Thoracic aorta (tissue), 2 donors: ENCODE data around the gene POLA1. TPM values are rescaled to one million over a fixed set of nuclear protein-coding genes. Genes with fewer than 3 reads are reported as not detected.

Experiments used
- ATAC-seq: fragments of 150-250 bp; one replicate; pipeline ENCODE4 v1.8.0; 2017; ENCODE audit warnings: low read depth; ENCODE audit not compliant: insufficient number of reproducible peaks, low FRiP score
- DNase-seq: peaks from one replicate; pipeline ENCODE4 v3.0.0-alpha.2; 2020; ENCODE audit warnings: low spot score
- H3K27ac ChIP-seq, 2 donors: fragments of 200-600 bp; sonication (generic); 1 replicate in 1 of 2; 2 replicates in 1 of 2; pipeline ENCODE4 v1.5.1; 2016; ENCODE audit warnings: mild to moderate bottlenecking in 2 of 2, moderate library complexity in 2 of 2
- H3K27me3 ChIP-seq: fragments of 200-600 bp; sonication (generic); replicated peaks from 2 replicates; pipeline ENCODE4 v1.6.0; 2016; ENCODE audit warnings: mild to moderate bottlenecking; ENCODE audit not compliant: insufficient read depth
- H3K36me3 ChIP-seq: fragments of 200-600 bp; sonication (generic); one replicate; pipeline ENCODE4 v1.5.1; 2016
- H3K4me1 ChIP-seq, 2 donors: fragments of 200-600 bp; sonication (generic); 1 replicate in 1 of 2; 2 replicates in 1 of 2; pipeline versions ENCODE4 v1.5.1 to v1.6.0; 2016; ENCODE audit warnings: low read depth in 2 of 2, mild to moderate bottlenecking in 1 of 2; ENCODE audit not compliant: control insufficient read depth in 1 of 2
- H3K4me3 ChIP-seq: fragments of 200-600 bp; sonication (generic); 2 replicates; pipeline ENCODE4 v1.5.1; 2016; ENCODE audit warnings: mild to moderate bottlenecking
- H3K9me3 ChIP-seq: fragments of 200-600 bp; sonication (generic); 2 replicates; pipeline ENCODE4 v1.5.1; 2016
- total RNA-seq, 2 donors: library from RNA; depleted of rRNA; stranded (reverse); fragments of >200 nt; gene quantifications; one replicate each; pipeline versions ENCODE4 v1.1.0 to v1.2.3, GENCODE V29; 2016
- TF ChIP-seq, protein P1 (sequence below): fragments of 200-600 bp; sonication (generic); IDR thresholded peaks from one replicate; pipeline ENCODE4 v1.5.1; 2019; ENCODE audit warnings: antibody characterized with exemption

POLA1 gene
- total RNA-seq, 2 donors from 2014 or later: 11.6 to 20.6 TPM

DNA sequence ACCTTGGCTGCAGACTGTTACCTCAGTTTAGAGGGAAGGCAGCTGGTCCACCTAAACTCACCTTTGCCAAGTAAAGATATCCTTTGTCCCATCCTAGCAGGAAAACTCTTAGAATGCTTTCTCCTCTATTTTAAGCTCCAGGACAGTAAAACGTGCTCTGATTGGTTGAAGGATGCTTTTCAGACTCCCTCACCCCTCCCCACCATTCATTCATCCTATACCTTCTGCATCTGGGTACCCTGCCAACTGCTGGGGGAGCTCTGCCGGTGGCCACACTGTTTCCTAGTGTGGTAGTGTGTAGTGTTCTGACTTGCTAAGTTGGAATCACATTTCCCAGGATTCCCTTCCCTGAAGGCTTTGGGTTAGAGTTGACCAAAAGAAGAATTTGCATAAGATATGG is 20.3 kb upstream of the POLA1 start:
- Histone ChIP-seq H3K27ac (no peak overlapping the region), H3K4me1 (no peaks in the 10 kb centered on the region), H3K9me3 (no peaks in the 10 kb centered on the region), H3K4me3 (no peak overlapping the region), H3K27me3 (no peaks in the 10 kb centered on the region), H3K36me3 (no peaks in the 10 kb centered on the region)
- TF ChIP-seq, protein P1, sequence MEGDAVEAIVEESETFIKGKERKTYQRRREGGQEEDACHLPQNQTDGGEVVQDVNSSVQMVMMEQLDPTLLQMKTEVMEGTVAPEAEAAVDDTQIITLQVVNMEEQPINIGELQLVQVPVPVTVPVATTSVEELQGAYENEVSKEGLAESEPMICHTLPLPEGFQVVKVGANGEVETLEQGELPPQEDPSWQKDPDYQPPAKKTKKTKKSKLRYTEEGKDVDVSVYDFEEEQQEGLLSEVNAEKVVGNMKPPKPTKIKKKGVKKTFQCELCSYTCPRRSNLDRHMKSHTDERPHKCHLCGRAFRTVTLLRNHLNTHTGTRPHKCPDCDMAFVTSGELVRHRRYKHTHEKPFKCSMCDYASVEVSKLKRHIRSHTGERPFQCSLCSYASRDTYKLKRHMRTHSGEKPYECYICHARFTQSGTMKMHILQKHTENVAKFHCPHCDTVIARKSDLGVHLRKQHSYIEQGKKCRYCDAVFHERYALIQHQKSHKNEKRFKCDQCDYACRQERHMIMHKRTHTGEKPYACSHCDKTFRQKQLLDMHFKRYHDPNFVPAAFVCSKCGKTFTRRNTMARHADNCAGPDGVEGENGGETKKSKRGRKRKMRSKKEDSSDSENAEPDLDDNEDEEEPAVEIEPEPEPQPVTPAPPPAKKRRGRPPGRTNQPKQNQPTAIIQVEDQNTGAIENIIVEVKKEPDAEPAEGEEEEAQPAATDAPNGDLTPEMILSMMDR: no peak
- ATAC-seq (no peak), DNase-seq (no peak)

DNA sequence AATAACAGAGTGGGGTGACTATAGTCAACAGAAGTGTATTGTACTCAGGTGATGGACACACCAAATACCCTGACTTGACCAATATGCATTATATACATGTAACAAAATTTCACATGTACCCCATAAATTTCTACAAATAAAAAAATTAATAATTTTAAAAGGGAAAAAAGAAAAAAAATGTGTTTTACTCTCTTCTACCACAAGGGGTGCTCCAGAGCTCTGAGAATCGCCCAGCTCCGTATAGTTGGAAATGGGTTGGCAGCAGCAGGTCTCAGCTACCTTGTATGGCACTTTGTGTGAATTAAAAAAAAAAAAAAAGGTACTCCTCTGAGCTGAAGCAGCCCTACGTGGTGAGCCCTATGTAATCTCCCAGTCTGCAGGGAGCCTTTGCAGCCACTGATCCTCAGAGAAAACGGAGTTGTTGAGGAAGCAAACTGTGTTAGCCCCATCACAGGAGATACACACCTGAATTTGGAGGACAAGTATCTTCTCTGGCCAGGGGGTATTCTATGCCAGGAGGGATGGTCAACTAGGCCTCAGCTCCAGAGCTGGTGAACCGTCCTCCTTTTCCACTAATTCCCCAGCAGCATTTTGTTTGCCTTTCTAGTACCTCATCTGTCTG is 17.2 kb upstream of the POLA1 start:
- H3K27ac ChIP-seq: no peak overlapping the region
- H3K4me1 ChIP-seq: no peaks in the 10 kb centered on the region
- no peaks in the 10 kb centered on the region for H3K27me3 ChIP-seq
- TF ChIP-seq, protein P1: peak; percentile 43
- no peak overlapping the region for H3K4me3 ChIP-seq
- no peak for ATAC-seq
- H3K36me3 ChIP-seq: no peaks in the 10 kb centered on the region
- H3K9me3 ChIP-seq: no peaks in the 10 kb centered on the region
- no peak for DNase-seq

DNA sequence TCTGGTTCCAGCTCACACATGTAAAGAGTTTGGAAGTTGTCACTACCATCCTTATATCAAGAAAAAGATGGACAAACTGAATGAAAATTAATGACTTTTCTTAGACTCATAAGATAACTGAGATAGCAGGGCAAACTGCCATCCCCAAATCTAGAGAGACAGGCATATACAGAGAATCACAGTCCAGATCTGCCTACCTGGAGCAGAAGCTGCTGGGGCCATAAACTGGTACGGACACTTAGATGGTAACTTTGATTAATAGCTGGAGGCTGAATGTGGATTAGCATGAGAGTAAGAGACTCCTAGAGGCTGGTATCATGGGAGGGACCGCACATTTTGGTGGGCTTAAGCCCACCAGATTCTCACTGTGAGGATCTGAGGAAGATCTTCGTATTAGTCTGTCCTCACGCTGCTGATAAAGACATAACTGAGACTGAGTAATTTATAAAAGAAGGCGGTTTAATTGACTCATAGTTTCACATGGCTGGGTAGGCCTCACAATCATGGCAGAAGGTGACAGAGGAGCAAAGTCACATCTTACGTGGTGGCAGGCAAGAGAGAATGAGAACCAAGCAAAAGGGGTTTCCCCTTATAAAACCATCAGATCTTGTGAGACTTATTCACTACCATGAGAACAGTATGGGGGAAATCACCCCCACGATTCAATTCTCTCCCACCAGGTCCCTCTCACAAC is 10.8 kb upstream of the POLA1 start:
- no peaks in the 10 kb centered on the region for H3K4me1 ChIP-seq
- ATAC-seq: no peak
- DNase-seq: no peak
- TF ChIP-seq, protein P1: no peak
- H3K9me3 ChIP-seq: no peaks in the 10 kb centered on the region
- no peak overlapping the region for H3K4me3 ChIP-seq
- H3K27ac ChIP-seq: no peak overlapping the region
- no peaks in the 10 kb centered on the region for H3K27me3 ChIP-seq
- H3K36me3 ChIP-seq: no peaks in the 10 kb centered on the region

DNA sequence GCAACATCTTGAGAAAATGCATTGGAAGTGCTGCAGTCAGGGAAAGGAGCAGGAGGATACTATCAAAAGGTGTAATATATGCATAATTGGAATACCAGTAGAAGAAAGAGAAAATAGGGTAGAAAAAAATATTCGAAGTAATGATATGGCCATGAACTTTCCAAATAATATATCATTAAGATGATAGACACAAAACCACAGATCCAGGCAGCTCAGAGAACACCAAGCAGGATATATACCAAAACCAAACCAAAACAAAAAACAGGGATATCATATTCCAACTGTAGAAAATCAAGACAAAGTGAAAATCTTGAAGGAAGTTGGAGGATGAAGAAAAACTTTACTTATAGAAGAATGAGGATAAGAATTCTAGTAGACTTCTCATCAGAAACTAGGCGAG is 9.7 kb upstream of the POLA1 start:
- no peak overlapping the region for H3K27ac ChIP-seq

DNA sequence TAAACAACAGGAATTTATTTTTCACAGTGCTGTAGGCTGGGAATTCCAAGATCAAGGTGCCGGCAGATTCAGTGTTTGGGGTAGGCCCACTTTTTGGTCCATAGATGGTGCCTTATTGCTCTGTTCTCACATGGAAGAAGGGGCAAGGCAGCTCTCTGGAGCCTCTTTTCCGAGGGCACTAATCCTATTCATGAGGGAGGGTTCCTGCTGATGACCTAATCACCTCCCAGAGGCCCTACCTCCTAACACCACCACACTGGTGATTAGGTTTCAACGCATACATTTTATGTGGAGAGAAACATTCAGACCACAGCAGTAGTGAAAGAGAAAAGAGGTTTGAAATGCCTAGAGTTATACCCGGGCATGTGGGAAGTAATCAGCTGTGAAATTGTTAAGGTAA is 1.4 kb upstream of the POLA1 start:
- Histone ChIP-seq H3K4me1 (no peaks in the 10 kb centered on the region), H3K9me3 (no peaks in the 10 kb centered on the region), H3K27me3 (no peaks in the 10 kb centered on the region), H3K27ac (no peak overlapping the region), H3K4me3 (no peak overlapping the region), H3K36me3 (no peaks in the 10 kb centered on the region)
- DNase-seq: no peak
- TF ChIP-seq, protein P1: no peak
- no peak for ATAC-seq

More for the DNA sequence above, 9.7 kb upstream of the POLA1 start:
- no peaks in the 10 kb centered on the region for H3K4me1 ChIP-seq
- no peak overlapping the region for H3K4me3 ChIP-seq
- no peaks in the 10 kb centered on the region for H3K27me3 ChIP-seq
- TF ChIP-seq, protein P1: no peak
- H3K36me3 ChIP-seq: no peaks in the 10 kb centered on the region
- no peaks in the 10 kb centered on the region for H3K9me3 ChIP-seq
- ATAC-seq (no peak), DNase-seq (no peak)
